ENCODE measurements around the gene EPHB2. TPM values are rescaled to one million over a fixed set of nuclear protein-coding genes. Genes with fewer than 3 reads are reported as not detected.

EPHB2 gene
- total and polyA plus RNA-seq, 2 of the 8 experiments (the other 6 are each of a cell fraction or from before 2014, with no cell fraction given) = 15.8 to 17.2 TPM

DNA sequence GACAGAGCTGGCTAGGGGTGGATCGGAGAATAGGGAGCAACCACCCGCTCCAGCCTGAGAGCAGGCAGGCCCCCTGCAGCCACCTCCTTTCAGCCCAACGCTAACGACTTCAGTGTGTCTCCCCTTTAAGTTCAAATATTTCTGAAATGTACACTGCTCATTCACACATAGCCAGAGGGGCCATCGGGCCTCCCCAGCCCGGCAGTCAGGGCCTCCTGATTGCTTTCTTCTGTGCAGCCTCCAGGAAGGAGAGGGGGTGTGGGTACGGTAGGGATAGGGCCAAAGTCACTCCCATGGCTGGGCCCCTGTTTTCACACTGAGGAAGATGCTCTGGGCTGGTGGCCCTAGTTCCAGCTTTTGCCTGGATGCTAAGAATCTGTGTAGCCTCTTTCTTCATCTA is 64.8 kb downstream of the EPHB2 start:
- Histone ChIP-seq H2BK20ac (ENCODE audit: low read length) (no peak overlapping the region; the same call in 1 of the 2 replicates), H3K27me3 (replicated peaks in 1 of 4; ENCODE audit: control insufficient read depth in 3 of 4, extremely low read depth in 1 of 4, insufficient read depth in 3 of 4, low read length in 3 of 4) (no peaks in the 10 kb centered on the region), H3K4me3 (ENCODE audit: extremely low read depth in 1 of 4, insufficient read depth in 2 of 4, low read depth in 3 of 4, low read length in 4 of 4) (no peak overlapping the region), H3K9ac (replicated peaks in 1 of 4; ENCODE audit: extremely low read depth in 1 of 4, low read depth in 3 of 4, low read length in 3 of 4) (no peak overlapping the region), H4K8ac (ENCODE audit: extremely low read depth, insufficient read depth, low read length) (no peak overlapping the region), H3K27ac (ENCODE audit: low read depth, low read length) (no peak overlapping the region), H3K79me2 (ENCODE audit: control insufficient read depth in 1 of 2, insufficient read depth in 2 of 2, low read length in 2 of 2) (no peaks in the 10 kb centered on the region), H4K5ac (ENCODE audit: insufficient read length, low read depth, low read length) (no peak overlapping the region), H3K4me2 (ENCODE audit: insufficient read depth in 1 of 2, low read depth in 2 of 2, low read length in 2 of 2) (no peak overlapping the region), H3K23me2 (ENCODE audit: low read depth, low read length) (no peaks in the 10 kb centered on the region), H3K36me3 (ENCODE audit: control insufficient read depth in 2 of 4, insufficient read depth in 4 of 4, low read length in 3 of 4) (no peaks in the 10 kb centered on the region), H3K4me1 (replicated peaks in 1 of 4; ENCODE audit: control insufficient read depth in 3 of 4, insufficient read depth in 4 of 4, low read length in 3 of 4) (peaks cover 0 to 7% (median 2%) of the 10 kb centered on the region in 4 experiments; a peak in 2 of 7 replicates), H3K23ac (ENCODE audit: insufficient read length) (no peak overlapping the region), H2BK5ac (ENCODE audit: low read depth, low read length) (no peak overlapping the region), H2AK5ac (ENCODE audit: low read depth, low read length) (no peak overlapping the region), H4K20me1 (replicated peaks in 1 of 2; ENCODE audit: control insufficient read depth in 1 of 2, insufficient read depth in 2 of 2, low read length in 2 of 2) (no peaks in the 10 kb centered on the region), H3K9me3 (ENCODE audit: insufficient read depth in 2 of 2, low read depth in 1 of 2, low read length in 1 of 2) (no peaks in the 10 kb centered on the region), H2AFZ (ENCODE audit: low read length) (no peak overlapping the region), H2BK120ac (replicated peaks; ENCODE audit: low read depth, low read length) (no peak overlapping the region), H2BK12ac (ENCODE audit: low read depth, low read length) (no peak overlapping the region), H4K91ac (replicated peaks; ENCODE audit: insufficient read length, low read length) (no peak overlapping the region), H3K14ac (ENCODE audit: insufficient read length) (no peak overlapping the region), H3K79me1 (ENCODE audit: low read depth, low read length) (no peaks in the 10 kb centered on the region; the same call in 1 of the 2 replicates), H3K18ac (ENCODE audit: extremely low read depth, low read length) (no peak overlapping the region), H3K56ac (replicated peaks; ENCODE audit: insufficient read length, low read depth, low read length) (no peak overlapping the region), H2BK15ac (ENCODE audit: low read length) (no peak overlapping the region), H3K4ac (replicated peaks; ENCODE audit: insufficient read length, low read depth, low read length) (no peak overlapping the region)
- TF ChIP-seq EP300 (IDR thresholded peaks at IDR 0.05; ENCODE audit: borderline replicate concordance in 1 of 2, low read depth in 2 of 2, low read length in 2 of 2) = no peak
- TF ChIP-seq, protein P1, sequence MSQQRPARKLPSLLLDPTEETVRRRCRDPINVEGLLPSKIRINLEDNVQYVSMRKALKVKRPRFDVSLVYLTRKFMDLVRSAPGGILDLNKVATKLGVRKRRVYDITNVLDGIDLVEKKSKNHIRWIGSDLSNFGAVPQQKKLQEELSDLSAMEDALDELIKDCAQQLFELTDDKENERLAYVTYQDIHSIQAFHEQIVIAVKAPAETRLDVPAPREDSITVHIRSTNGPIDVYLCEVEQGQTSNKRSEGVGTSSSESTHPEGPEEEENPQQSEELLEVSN (IDR thresholded peaks at IDR 0.05) = no peak
- TF ChIP-seq, protein P2, sequence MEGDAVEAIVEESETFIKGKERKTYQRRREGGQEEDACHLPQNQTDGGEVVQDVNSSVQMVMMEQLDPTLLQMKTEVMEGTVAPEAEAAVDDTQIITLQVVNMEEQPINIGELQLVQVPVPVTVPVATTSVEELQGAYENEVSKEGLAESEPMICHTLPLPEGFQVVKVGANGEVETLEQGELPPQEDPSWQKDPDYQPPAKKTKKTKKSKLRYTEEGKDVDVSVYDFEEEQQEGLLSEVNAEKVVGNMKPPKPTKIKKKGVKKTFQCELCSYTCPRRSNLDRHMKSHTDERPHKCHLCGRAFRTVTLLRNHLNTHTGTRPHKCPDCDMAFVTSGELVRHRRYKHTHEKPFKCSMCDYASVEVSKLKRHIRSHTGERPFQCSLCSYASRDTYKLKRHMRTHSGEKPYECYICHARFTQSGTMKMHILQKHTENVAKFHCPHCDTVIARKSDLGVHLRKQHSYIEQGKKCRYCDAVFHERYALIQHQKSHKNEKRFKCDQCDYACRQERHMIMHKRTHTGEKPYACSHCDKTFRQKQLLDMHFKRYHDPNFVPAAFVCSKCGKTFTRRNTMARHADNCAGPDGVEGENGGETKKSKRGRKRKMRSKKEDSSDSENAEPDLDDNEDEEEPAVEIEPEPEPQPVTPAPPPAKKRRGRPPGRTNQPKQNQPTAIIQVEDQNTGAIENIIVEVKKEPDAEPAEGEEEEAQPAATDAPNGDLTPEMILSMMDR (IDR thresholded peaks at IDR 0.05; ENCODE audit: control extremely low read depth in 1 of 3, insufficient read depth in 1 of 3, low read depth in 1 of 3, low read length in 3 of 3) = no peak
- TF ChIP-seq, protein P3, sequence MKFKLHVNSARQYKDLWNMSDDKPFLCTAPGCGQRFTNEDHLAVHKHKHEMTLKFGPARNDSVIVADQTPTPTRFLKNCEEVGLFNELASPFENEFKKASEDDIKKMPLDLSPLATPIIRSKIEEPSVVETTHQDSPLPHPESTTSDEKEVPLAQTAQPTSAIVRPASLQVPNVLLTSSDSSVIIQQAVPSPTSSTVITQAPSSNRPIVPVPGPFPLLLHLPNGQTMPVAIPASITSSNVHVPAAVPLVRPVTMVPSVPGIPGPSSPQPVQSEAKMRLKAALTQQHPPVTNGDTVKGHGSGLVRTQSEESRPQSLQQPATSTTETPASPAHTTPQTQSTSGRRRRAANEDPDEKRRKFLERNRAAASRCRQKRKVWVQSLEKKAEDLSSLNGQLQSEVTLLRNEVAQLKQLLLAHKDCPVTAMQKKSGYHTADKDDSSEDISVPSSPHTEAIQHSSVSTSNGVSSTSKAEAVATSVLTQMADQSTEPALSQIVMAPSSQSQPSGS (IDR thresholded peaks at IDR 0.05; ENCODE audit: low read length) = no peak
- no peak for TF ChIP-seq SIN3A (conservative IDR thresholded peaks at IDR 0.05 in 1 of 2, IDR thresholded peaks at IDR 0.05 in 1 of 2; ENCODE audit: low read depth in 1 of 2, low read length in 2 of 2)
- TF ChIP-seq NANOG (IDR thresholded peaks at IDR 0.05; ENCODE audit: insufficient read depth, low read depth, low read length, poor library complexity, severe bottlenecking) = no peak
- no peak for TF ChIP-seq CHD2 (IDR thresholded peaks at IDR 0.05; ENCODE audit: low read length)
- POLR2A ChIA-PET (ENCODE audit: partially characterized antibody) = no interaction called here
- CTCF ChIA-PET (ENCODE audit: partially characterized antibody) = interaction anchor here (1.0 to 3.0 kb wide), 6 partner anchors 12 to 86 kb away, joined by 3 to 17 read pairs (median 4); no protein-coding TSS in a partner anchor
- WGBS, 2 experiments (ENCODE audit: extremely low coverage in 1 of 2, insufficient coverage in 1 of 2, insufficient read length in 1 of 2, insufficient replicate concordance in 2 of 2, low coverage in 1 of 2, low lambda C conversion rate in 2 of 2, missing lambda C conversion rate in 1 of 2) = 90% methylated on average over 7 of the region's 7 CpGs; no CpG with 5 or more reads in 1 of the 2 experiments
- FAIRE-seq (no peak), DNase-seq (ENCODE audit: low read depth in 1 of 2, low spot score in 2 of 2) (no peak)
